Measurements from ENCODE around the gene FRY.

DNA sequence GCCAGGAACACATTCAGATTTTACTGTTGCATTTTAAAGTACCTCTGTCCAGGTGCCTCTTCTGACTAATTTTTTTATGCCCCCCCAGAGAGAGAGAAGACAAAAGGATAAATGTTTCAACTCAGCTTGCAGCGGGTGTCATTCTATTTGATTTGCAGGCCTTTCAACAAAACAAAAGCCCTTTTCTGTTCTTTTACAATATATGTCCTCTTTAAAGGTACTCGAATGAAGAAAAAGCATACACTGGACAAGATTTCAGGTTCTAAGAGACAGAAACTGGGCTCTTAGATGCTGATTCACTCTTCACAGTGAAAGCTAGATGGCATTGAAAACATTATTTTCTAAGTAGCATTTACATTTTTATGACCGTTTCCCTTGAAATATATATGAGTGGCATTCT is 2.9 kb upstream of the FRY start:
- TF ChIP-seq TAF1 (IDR thresholded peaks at IDR 0.05; ENCODE audit: borderline replicate concordance, low read depth, low read length): no peak
- TF ChIP-seq CHD4 (IDR thresholded peaks at IDR 0.05): no peak
- TF ChIP-seq EP300 (IDR thresholded peaks at IDR 0.05; ENCODE audit: borderline replicate concordance in 1 of 2, control insufficient read depth in 1 of 2, low read depth in 2 of 2, low read length in 2 of 2): no peak
- TF ChIP-seq CTCF (IDR thresholded peaks at IDR 0.05 in 2 of 3, conservative IDR thresholded peaks at IDR 0.05 in 1 of 3; ENCODE audit: control insufficient read depth in 2 of 3, extremely low read depth in 1 of 3, insufficient read depth in 1 of 3, low read depth in 3 of 3, low read length in 3 of 3): no peak
- TF ChIP-seq ESRRA (IDR thresholded peaks at IDR 0.05; ENCODE audit: low read length): no peak
- no peak for TF ChIP-seq POLR2A (IDR thresholded peaks at IDR 0.05; ENCODE audit: low read depth, low read length)
- TF ChIP-seq POLR2AphosphoS2 (IDR thresholded peaks at IDR 0.05; ENCODE audit: low read depth, low read length): no peak
- TF ChIP-seq YY1 (IDR thresholded peaks at IDR 0.05; ENCODE audit: low read depth, low read length): no peak
- no peak for TF ChIP-seq SIX5 (IDR thresholded peaks at IDR 0.05; ENCODE audit: low read depth, low read length, severe bottlenecking)
- no peak for TF ChIP-seq E2F8 (IDR thresholded peaks at IDR 0.05; ENCODE audit: low read depth, partially characterized antibody)
